Upper lobe of left lung (tissue), 6 donors: ENCODE results near the gene UBL7. TPM values are rescaled to one million over a fixed set of nuclear protein-coding genes. Genes with fewer than 3 reads are reported as not detected.
A peak's percentile ranks its signal among the peaks of the same experiment; 100 is the strongest.

Source experiments
- ATAC-seq, 2 donors: fragments of 200-7000 bp; cut with Tn5 transposase; one replicate each; pipeline ENCODE4 v1.9.1; 2022; ENCODE audit warnings: mild to moderate bottlenecking in 2 of 2, moderate library complexity in 2 of 2; ENCODE audit not compliant: low FRiP score in 2 of 2
- DNase-seq, 2 donors: peaks; one replicate each; pipeline ENCODE4 v3.0.0-alpha.2; 2019 to 2020
- H3K27ac ChIP-seq, 4 donors: fragments of 200-600 bp; sonication (generic); one replicate each; pipeline ENCODE4 v1.5.1; 2016 to 2019
- H3K27me3 ChIP-seq, 4 donors: fragments of 200-600 bp; sonication (generic); one replicate each; pipeline ENCODE4 v1.5.1; 2017 to 2019
- H3K36me3 ChIP-seq, 4 donors: fragments of 200-600 bp; sonication (generic); one replicate each; pipeline ENCODE4 v1.5.1; 2016 to 2019
- H3K4me1 ChIP-seq, 4 donors: fragments of 200-600 bp; sonication (generic); one replicate each; pipeline ENCODE4 v1.5.1; 2018 to 2019
- H3K4me3 ChIP-seq, 4 donors: fragments of 200-600 bp; sonication (generic); one replicate each; pipeline ENCODE4 v1.5.1; 2017 to 2019; ENCODE audit warnings: mild to moderate bottlenecking in 2 of 4, moderate library complexity in 1 of 4
- H3K9me3 ChIP-seq, 4 donors: fragments of 200-600 bp; sonication (generic); one replicate each; pipeline ENCODE4 v1.5.1; 2018 to 2019
- CTCF ChIP-seq, 6 experiments: fragments of 450-650 bp in 4 of 6; fragments of 200-600 bp in 2 of 6; sonication (generic) in 2 of 6; IDR thresholded peaks; one replicate each; pipeline ENCODE4 v1.5.1; 2016 to 2019; ENCODE audit warnings: antibody characterized with exemption in 6 of 6
- EP300 ChIP-seq, 4 donors: sonication (generic); formaldehyde crosslinking; IDR thresholded peaks; one replicate each; pipeline ENCODE4 v1.5.1; 2017; ENCODE audit warnings: antibody characterized with exemption in 4 of 4, control low read depth in 2 of 4
- POLR2A ChIP-seq, 4 donors: fragments of 450-650 bp; IDR thresholded peaks; one replicate each; pipeline ENCODE4 v1.5.1; 2016 to 2017; ENCODE audit warnings: antibody characterized with exemption in 4 of 4, mild to moderate bottlenecking in 2 of 4
- POLR2AphosphoS5 ChIP-seq, 2 donors: sonication (generic); formaldehyde crosslinking; IDR thresholded peaks; one replicate each; pipeline ENCODE4 v1.5.1; 2017; ENCODE audit warnings: antibody characterized with exemption in 2 of 2
- whole genome bisulfite sequencing, 2 donors: methylation state at CpG; one replicate each; pipeline ENCODE4 v1.1.5; 2017 to 2018; 5-methylcytosine and 5-hydroxymethylcytosine counted together
- total RNA-seq, 6 donors: library from RNA; depleted of rRNA in 4 of 6; stranded (reverse); fragments of >200 nt in 4 of 6; gene quantifications; one replicate each; pipeline versions ENCODE4 v1.1.0 to v1.2.1, GENCODE V29; 2016 to 2021
- donor health status: DM: no; HTN: no; CAD: no; lungs with moderate emphysema.
- donor health status: DM: no; HTN: yes; CAD: no; lungs with severe emphysema.

The UBL7 gene
- total RNA-seq, 6 donors from 2014 or later: 22.0 to 53.1 (median 48.6) TPM

GRCh38 chr15:74432968-74433591 is 27.9 kb downstream of the UBL7 start:
- peak overlapping the region; percentile 65 to 86 (median 80) for H3K27ac ChIP-seq
- 0 to 2% methylated on average over 7 to 13 of the region's 64 CpGs for WGBS, 2 donors

GRCh38 chr15:74432271-74432967 is 28.5 kb downstream of the UBL7 start:
- ATAC-seq (no peak), DNase-seq (no peak)
- peaks cover 17 to 25% (median 23%) of the 10 kb centered on the region in 4 donors for H3K4me1 ChIP-seq
- H3K9me3 ChIP-seq: no peaks in the 10 kb centered on the region
- peak overlapping the region in 2 of 4 donors; percentile 78 to 86 for H3K27ac ChIP-seq
- H3K36me3 ChIP-seq: no peaks in the 10 kb centered on the region
- H3K4me3 ChIP-seq: peak overlapping the region; percentile 84 to 86 (median 86)
- WGBS, 2 donors: 33 to 55% methylated on average over 4 to 19 of the region's 21 CpGs
- TF ChIP-seq CTCF (IDR thresholded peaks at IDR 0.05) (no peak), POLR2A (IDR thresholded peaks at IDR 0.05) (no peak), POLR2AphosphoS5 (IDR thresholded peaks at IDR 0.05) (no peak), EP300 (IDR thresholded peaks at IDR 0.05) (no peak)
- peaks cover 0 to 14% (median 6%) of the 10 kb centered on the region in 4 donors for H3K27me3 ChIP-seq

More at GRCh38 chr15:74432968-74433591, 27.9 kb downstream of the UBL7 start:
- ATAC-seq (no peak), DNase-seq (no peak)
- TF ChIP-seq CTCF (IDR thresholded peaks at IDR 0.05): no peak
- no peak for TF ChIP-seq EP300 (IDR thresholded peaks at IDR 0.05)
- no peak for TF ChIP-seq POLR2A (IDR thresholded peaks at IDR 0.05)
- TF ChIP-seq POLR2AphosphoS5 (IDR thresholded peaks at IDR 0.05): no peak
- Histone ChIP-seq H3K27me3 (peaks cover 0 to 14% (median 6%) of the 10 kb centered on the region in 4 donors), H3K4me1 (peaks cover 17 to 25% (median 23%) of the 10 kb centered on the region in 4 donors), H3K9me3 (no peaks in the 10 kb centered on the region), H3K36me3 (no peaks in the 10 kb centered on the region), H3K4me3 (peak overlapping the region; percentile 84 to 86 (median 86))

- H3K4me3 ChIP-seq: peak overlapping the region in 1 of 4 donors; percentile 86
- H3K36me3 ChIP-seq: no peaks in the 10 kb centered on the region
- WGBS, 2 donors: 84 to 86% methylated on average over 8 of the region's 8 CpGs
- TF ChIP-seq EP300 (IDR thresholded peaks at IDR 0.05) (no peak), CTCF (IDR thresholded peaks at IDR 0.05) (no peak), POLR2A (IDR thresholded peaks at IDR 0.05) (no peak), POLR2AphosphoS5 (IDR thresholded peaks at IDR 0.05) (no peak)
- H3K27me3 ChIP-seq: peaks cover 0 to 14% (median 6%) of the 10 kb centered on the region in 4 donors
- no peak for DNase-seq
- no peak overlapping the region for H3K27ac ChIP-seq
- H3K9me3 ChIP-seq: no peaks in the 10 kb centered on the region
- ATAC-seq: no peak
- peaks cover 17 to 25% (median 23%) of the 10 kb centered on the region in 4 donors for H3K4me1 ChIP-seq
Observed at GRCh38 chr15:74431645-74432044, 29.3 kb downstream of the UBL7 start.

GRCh38 chr15:74431116-74431515 is 29.8 kb downstream of the UBL7 start:
- H3K9me3 ChIP-seq: no peaks in the 10 kb centered on the region
- no peak for TF ChIP-seq CTCF (IDR thresholded peaks at IDR 0.05)
- no peak for TF ChIP-seq POLR2A (IDR thresholded peaks at IDR 0.05)
- TF ChIP-seq EP300 (IDR thresholded peaks at IDR 0.05): no peak
- TF ChIP-seq POLR2AphosphoS5 (IDR thresholded peaks at IDR 0.05): no peak
- 100% methylated on average over 1 of the region's 1 CpG for WGBS, 2 donors
- peaks cover 17 to 25% (median 23%) of the 10 kb centered on the region in 4 donors for H3K4me1 ChIP-seq
- no peak for ATAC-seq
- peaks cover 0 to 14% (median 6%) of the 10 kb centered on the region in 4 donors for H3K27me3 ChIP-seq
- no peak overlapping the region for H3K4me3 ChIP-seq
- no peak overlapping the region for H3K27ac ChIP-seq
- no peaks in the 10 kb centered on the region for H3K36me3 ChIP-seq
- no peak for DNase-seq
